Left colon (tissue), 2 donors: ENCODE data around the gene RHOC. TPM values are rescaled to one million over a fixed set of nuclear protein-coding genes. Genes with fewer than 3 reads are reported as not detected.

Source experiments
- ATAC-seq: fragments of 200-7000 bp; cut with Tn5 transposase; one replicate; pipeline ENCODE4 v1.9.1; 2020; ENCODE audit warnings: mild to moderate bottlenecking, moderate library complexity
- DNase-seq, 2 donors: peaks; one replicate each; pipeline ENCODE4 v3.0.0-alpha.2; 2020
- intact Hi-C, 2 donors: fragments of 100-400 bp; cut with DNase I in 1 of 2; cut with micrococcal nuclease in 1 of 2; formaldehyde crosslinking; loops; one replicate each; pipeline versions ENCODE4 v1.11.2 to v1.14.0; 2022; cut with DNase I, micrococcal nuclease
- total RNA-seq, 2 donors: library from RNA; stranded (reverse); fragmentation: NEBNext Ultra II Directional; extraction: Animal tissue kit (Norgen Biotek cat#: 25700); gene quantifications; one replicate each; pipeline ENCODE4 v1.2.1, GENCODE V29; 2021
- donor health status: DM: no; HTN: no; CAD: no.
- donor health status: DM: yes; HTN: yes; CAD: no.

Gene RHOC
- total RNA-seq, 2 donors from 2014 or later, result 466 to 701 TPM

- intact Hi-C loops, result loop anchor here in 1 of 2 donors (10.0 kb wide), 1 partner anchor 47 kb away; no protein-coding TSS in a partner anchor
- ATAC-seq (no peak), DNase-seq (no peak)
Measured at GRCh38 chr1:112672009-112672408, 34.9 kb downstream of the RHOC start.

DNA sequence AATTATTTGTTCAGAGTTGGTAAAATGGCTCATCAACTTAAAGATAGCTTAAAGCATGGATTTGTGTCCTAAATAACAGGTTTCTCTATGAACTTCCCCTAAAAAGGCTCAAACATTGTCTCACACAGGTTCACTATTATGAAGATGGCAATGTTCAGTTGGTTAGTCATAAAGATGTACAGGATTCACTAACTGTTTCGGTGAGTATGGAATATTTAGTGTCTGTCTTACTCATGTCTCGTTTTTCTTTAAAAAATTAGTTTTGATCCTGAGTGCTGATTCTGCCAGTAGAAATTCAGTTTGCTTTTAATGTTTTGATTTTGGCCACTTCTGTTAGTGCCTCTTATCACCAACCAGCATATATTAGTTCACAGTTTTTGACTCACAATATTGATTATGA is 40.0 kb downstream of the RHOC start:
- ATAC-seq, result no peak
- intact Hi-C loops, result no loop called here
- DNase-seq, result no peak

DNA sequence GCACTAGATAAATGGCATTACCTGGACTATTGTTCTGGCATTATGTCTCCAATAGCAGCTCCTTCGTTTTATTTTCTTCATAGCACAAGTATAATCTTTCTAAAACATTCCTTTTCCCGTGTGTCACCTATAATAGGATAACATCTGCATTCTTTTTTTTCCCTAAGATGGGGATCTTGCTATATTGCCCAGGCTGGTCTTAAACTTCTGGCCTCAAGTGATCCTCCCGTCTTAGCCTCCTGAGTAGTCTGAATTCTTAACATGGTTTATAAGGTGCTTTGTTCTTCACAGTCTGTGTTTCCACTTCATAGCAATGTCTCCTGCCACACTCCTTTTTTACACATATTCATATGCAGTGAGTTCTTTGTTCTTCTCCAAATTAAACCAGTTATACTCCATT is 41.1 kb downstream of the RHOC start:
- DNase-seq, result no peak
- ATAC-seq, result no peak
- intact Hi-C loops, result no loop called here

- ATAC-seq, result no peak
- intact Hi-C loops, result no loop called here
- no peak for DNase-seq
Measured at GRCh38 chr1:112651205-112651604, 55.7 kb downstream of the RHOC start.

Other genes with a start within 250 kb of the RHOC start
- gene WNT2B, start 198.2 kb downstream of the RHOC start, total RNA-seq, result 1 to 10 TPM; 7.1 to 8.8 TPM
- gene ST7L, start 88.0 kb downstream of the RHOC start, total RNA-seq, result 10 to 100 TPM; 15.5 to 16.1 TPM
- gene CAPZA1, start 87.3 kb downstream of the RHOC start, total RNA-seq, result 100 to 1,000 TPM; 161 to 162 TPM
- 10 to 100 TPM; 63.6 to 88.0 TPM for gene MOV10, start 32.5 kb downstream of the RHOC start, total RNA-seq
- gene PPM1J, start 8.2 kb upstream of the RHOC start, total RNA-seq, result 1 to 10 TPM; 1.1 to 1.2 TPM
- 100 to 1,000 TPM in 1 of 2 donors, 10 to 100 TPM in 1; 83.3 to 121 TPM for gene SLC16A1, start 249.1 kb upstream of the RHOC start, total RNA-seq